NCI-H128 (cell line): Measurements from ENCODE around the gene USP40.

Experiments used
- DNase-seq: peaks from one replicate; lab custom pipeline; 2025; ENCODE audit not compliant: unreplicated experiment; lab: John Stamatoyannopoulos, UW

The USP40 gene

GRCh38 chr2:233433794-233434193 lies 132.8 kb downstream of the USP40 start:
- DNase-seq, result no peak

DNA sequence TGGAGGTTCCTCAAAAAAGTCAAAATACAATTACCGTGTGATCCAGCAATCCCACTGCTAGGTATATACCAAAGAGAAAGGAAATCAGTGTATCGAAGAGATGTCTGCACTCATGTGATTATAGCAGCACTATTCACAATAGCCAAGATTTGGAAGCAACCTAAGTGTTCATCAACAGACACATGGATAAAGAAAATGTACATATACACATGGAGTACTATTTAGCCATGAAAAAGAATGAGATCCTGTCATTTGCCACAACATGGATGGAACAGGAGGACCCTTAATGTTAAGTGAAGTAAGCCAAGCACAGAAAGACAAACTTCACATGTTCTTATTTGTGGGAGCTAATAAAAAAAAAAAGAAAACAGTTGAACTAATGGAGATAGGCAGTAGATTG lies 133.6 kb downstream of the USP40 start:
- no peak for DNase-seq

DNA sequence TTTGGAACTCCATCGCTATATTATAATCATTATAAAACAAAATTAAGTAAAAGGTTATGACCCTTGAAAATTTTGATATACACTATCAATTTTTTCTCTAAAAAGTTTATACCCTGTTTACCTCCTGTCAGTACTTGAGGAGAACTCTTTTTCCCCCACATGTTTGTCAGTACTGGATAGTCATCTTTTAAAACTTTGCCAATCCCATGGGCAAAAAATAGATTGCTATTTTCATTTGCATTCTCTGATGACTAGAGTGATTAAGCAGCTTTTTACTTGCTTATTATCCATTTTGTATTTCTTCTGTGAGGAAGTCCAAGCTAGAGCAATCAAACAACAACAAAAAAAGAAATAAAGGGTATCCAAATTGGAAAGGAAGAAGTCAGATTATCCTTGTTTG lies 135.9 kb downstream of the USP40 start:
- no peak for DNase-seq

DNA sequence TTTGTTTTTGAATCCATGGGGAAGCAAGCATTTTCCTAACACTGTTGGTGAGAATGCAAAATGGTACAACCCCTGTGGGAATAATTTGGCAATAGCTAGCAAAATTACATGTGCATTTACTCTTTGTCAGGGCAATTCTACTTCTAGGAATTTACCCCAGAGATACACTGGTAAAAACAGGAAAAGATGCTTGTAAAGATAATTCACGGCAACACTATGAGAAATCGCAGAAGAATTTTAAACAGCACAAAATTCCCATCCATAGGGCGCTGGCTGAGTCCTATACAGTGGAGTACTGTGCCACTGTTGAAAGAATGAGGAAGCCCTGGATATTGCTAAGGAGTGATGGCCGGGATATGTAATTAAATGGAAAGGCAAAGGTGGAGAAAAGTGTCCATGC lies 136.5 kb downstream of the USP40 start:
- no peak for DNase-seq

DNA sequence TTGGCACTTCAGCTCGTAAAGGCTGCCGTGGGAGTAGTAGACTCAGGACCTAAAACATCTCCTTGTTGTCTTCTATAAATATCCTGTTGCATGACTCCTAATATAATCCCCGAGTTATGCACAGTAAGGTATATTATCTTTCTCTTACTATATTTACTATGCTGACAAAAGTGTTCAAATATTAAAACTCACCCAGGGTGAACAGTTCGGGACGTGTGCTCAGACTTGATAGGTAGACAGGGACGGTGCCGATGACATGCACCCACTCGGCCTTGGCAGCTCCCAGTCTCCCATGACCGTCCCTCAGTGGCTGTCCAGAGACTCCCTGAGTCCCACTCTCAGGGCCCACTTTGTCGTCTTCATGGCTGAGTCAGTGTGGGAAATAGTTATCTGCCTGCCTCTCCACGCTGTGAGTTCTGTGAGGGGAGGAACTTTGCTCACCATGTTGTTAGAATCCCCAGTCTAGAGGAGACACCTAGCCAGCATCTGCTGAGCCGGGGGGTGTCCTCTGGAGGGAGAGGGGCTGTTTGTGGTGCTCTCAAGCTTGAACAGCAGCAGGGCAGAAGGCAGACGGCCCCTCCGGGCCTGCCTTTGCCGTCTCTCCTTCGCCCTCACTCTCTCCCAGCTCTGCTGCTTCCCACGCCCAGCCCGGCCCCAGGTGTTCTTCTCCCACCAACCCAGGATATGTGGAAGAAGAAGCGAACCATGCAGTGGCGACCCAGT lies 137.2 kb downstream of the USP40 start:
- DNase-seq, result no peak

DNA sequence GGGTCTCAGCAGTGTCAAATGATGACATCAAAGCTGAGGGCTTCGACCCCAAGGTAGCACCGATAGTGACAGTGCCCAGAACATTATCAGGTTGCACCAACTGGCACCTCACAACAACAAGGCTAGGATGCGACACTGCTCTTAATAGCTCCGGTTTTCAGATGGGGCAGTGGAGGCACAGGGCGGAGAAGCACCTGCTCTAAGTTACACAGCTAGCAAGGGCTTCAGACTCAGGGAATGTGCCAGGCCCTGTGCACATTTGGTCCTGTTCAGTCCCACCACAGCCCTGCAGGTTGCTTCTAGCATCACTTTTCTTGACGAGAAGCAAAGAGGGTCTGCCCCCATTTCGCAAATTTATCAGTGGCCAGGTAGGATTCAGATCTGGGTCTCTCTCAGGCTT lies 138.1 kb downstream of the USP40 start:
- no peak for DNase-seq

DNA sequence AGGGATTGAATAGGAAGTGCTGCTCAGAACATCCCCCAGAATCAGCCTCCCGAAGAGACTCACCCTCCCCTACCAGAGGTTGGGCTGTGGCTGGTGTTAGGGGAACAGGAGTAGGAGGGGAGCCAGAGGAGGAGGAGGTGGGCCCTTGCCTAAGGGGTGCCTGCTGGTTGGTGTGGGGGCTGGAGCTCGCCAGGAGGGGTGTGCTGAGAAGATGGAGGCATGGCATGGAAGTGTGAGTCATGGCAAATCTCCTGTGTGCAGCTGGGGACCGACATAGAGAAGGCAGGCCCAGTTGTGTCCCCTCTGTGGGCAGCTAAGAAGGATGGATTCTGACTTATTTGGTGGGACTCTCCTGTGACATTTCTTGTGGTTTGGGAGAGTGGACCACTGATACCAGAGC lies 138.6 kb downstream of the USP40 start:
- no peak for DNase-seq

DNA sequence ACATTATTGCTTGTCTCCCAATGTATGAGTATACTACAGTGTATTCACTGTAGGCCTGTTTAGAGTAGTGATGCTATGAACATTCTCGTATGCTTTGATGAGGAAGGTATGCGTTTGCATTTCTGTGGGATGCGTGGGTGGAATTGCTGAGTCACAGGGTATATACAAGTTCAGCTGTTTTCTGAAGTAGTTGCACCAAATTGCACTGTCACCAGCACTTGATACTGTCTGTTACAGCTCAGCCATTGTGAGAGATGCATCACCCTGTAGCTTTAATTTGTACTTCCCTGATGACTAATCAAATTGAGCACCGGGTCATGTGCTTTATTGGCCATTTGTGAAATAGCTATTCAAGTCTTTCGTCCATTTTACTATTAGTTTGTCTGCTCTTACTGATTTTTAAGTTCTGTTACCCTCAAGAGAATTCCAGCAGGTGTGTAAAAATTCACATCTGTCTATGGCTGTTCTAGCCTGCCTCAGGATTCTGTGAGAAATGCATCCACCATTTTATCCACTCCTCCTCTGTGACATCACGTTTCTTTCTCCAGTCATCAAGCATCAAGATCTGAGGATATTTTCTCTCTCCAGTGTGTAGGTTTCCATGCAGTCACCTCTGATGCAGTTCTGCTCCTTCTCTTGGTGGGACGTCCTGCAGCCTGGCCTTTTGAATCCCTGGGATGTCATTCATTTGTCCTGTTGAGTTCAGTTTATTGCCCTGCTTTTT lies 139.8 kb downstream of the USP40 start:
- no peak for DNase-seq
